ENCODE measurements around the gene ADAMTS13.
A peak's percentile ranks its signal among the peaks of the same experiment; 100 is the strongest.

ADAMTS13 gene

GRCh38 chr9:133393399-133393798, 28.8 kb upstream of the ADAMTS13 start:
- DNase-seq = no peak

- DNase-seq = no peak
These were observed 27.4 kb upstream of the ADAMTS13 start for GRCh38 chr9:133394687-133395271.

- peak; percentile 8 for DNase-seq
These were observed 25.2 kb upstream of the ADAMTS13 start for GRCh38 chr9:133396952-133397351.

GRCh38 chr9:133397370-133397769, 24.8 kb upstream of the ADAMTS13 start:
- DNase-seq = no peak

- DNase-seq = no peak
These were observed 24.3 kb upstream of the ADAMTS13 start for GRCh38 chr9:133397895-133398294.

GRCh38 chr9:133400292-133400691, 21.9 kb upstream of the ADAMTS13 start:
- no peak for DNase-seq

GRCh38 chr9:133401588-133401987, 20.6 kb upstream of the ADAMTS13 start:
- DNase-seq = no peak

GRCh38 chr9:133402689-133403088, 19.5 kb upstream of the ADAMTS13 start:
- DNase-seq = no peak

- DNase-seq = no peak
These were observed 18.3 kb upstream of the ADAMTS13 start for GRCh38 chr9:133403766-133404453.

- no peak for DNase-seq
These were observed 17.6 kb upstream of the ADAMTS13 start for GRCh38 chr9:133404454-133405002.

- DNase-seq = no peak
These were observed 16.4 kb upstream of the ADAMTS13 start for GRCh38 chr9:133405508-133406438.

- DNase-seq = peak; percentile 57
These were observed 15.5 kb upstream of the ADAMTS13 start for GRCh38 chr9:133406480-133407307.

GRCh38 chr9:133408042-133408441, 14.1 kb upstream of the ADAMTS13 start:
- DNase-seq = no peak

- no peak for DNase-seq
These were observed 7.0 kb upstream of the ADAMTS13 start for GRCh38 chr9:133415170-133415569.

GRCh38 chr9:133417541-133418461, 4.4 kb upstream of the ADAMTS13 start, which contains the start of gene REXO4:
Gene REXO4 (minus strand): TSS chr9:133418010. CDS start chr9:133417844, 166 bp downstream.
- DNase-seq = peak; percentile 93

GRCh38 chr9:133419005-133419404, 3.2 kb upstream of the ADAMTS13 start:
- DNase-seq = no peak

- DNase-seq = no peak
These were observed 1.8 kb upstream of the ADAMTS13 start for GRCh38 chr9:133420392-133420827.

GRCh38 chr9:133423216-133423615, 1.0 kb downstream of the ADAMTS13 start:
- DNase-seq = no peak

- no peak for DNase-seq
These were observed 2.0 kb downstream of the ADAMTS13 start for GRCh38 chr9:133424187-133424586.

- no peak for DNase-seq
These were observed 3.0 kb downstream of the ADAMTS13 start for GRCh38 chr9:133425049-133425632.

GRCh38 chr9:133426011-133426410, 3.8 kb downstream of the ADAMTS13 start:
- DNase-seq = no peak

Data from NCI-H1092 treated with DMSO at 0.1 percent for 48 hours (cell line).